GM23248 (cell line): ENCODE data around the gene SLC4A2. TPM values are rescaled to one million over a fixed set of nuclear protein-coding genes. Genes with fewer than 3 reads are reported as not detected.
A peak's percentile ranks its signal among the peaks of the same experiment; 100 is the strongest.

Experiments used
- DNase-seq: peaks from one replicate; pipeline ENCODE4 v3.0.0-alpha.2; 2015
- H2AFZ ChIP-seq: fragments of 200-600 bp; sonication (generic); 2 replicates; pipeline ENCODE4 v1.6.1; 2016; ENCODE audit warnings: antibody characterized with exemption
- H3F3A ChIP-seq: fragments of 200-600 bp; sonication (generic); 2 replicates; pipeline ENCODE4 v1.6.1; 2016; ENCODE audit warnings: mild to moderate bottlenecking, antibody characterized with exemption, mixed run types; ENCODE audit not compliant: insufficient read depth
- H3K27ac ChIP-seq: fragments of 200-600 bp; sonication (generic); 2 replicates; pipeline ENCODE4 v1.5.1; 2016; ENCODE audit warnings: mild to moderate bottlenecking
- H3K27me3 ChIP-seq: fragments of 200-600 bp; sonication (generic); replicated peaks from 2 replicates; pipeline ENCODE4 v1.6.1; 2016; ENCODE audit warnings: mild to moderate bottlenecking; ENCODE audit not compliant: insufficient read depth
- H3K36me3 ChIP-seq: fragments of 200-600 bp; sonication (generic); 2 replicates; pipeline ENCODE4 v1.6.1; 2016; ENCODE audit warnings: low read depth, mild to moderate bottlenecking
- H3K4me1 ChIP-seq: fragments of 200-600 bp; sonication (generic); 2 replicates; pipeline ENCODE4 v1.6.1; 2016; ENCODE audit warnings: mild to moderate bottlenecking; ENCODE audit not compliant: insufficient read depth
- H3K4me2 ChIP-seq: fragments of 200-600 bp; sonication (generic); one replicate; pipeline ENCODE4 v1.6.1; 2016; ENCODE audit warnings: mild to moderate bottlenecking; ENCODE audit not compliant: unreplicated experiment
- H3K4me3 ChIP-seq: fragments of 200-600 bp; sonication (generic); 2 replicates; pipeline ENCODE4 v1.5.1; 2016; ENCODE audit warnings: mild to moderate bottlenecking
- H3K79me2 ChIP-seq: fragments of 200-600 bp; sonication (generic); 2 replicates; pipeline ENCODE4 v1.6.1; 2016; ENCODE audit warnings: mild to moderate bottlenecking; ENCODE audit not compliant: insufficient read depth
- H3K9ac ChIP-seq: fragments of 200-600 bp; sonication (generic); 2 replicates; pipeline ENCODE4 v1.6.1; 2016; ENCODE audit warnings: mild to moderate bottlenecking
- H3K9me2 ChIP-seq: fragments of 200-600 bp; sonication (generic); 2 replicates; pipeline ENCODE4 v1.6.1; 2016; ENCODE audit warnings: mixed run types, mild to moderate bottlenecking, moderate library complexity; ENCODE audit not compliant: insufficient read depth
- H3K9me3 ChIP-seq: fragments of 200-600 bp; sonication (generic); one replicate; pipeline ENCODE4 v1.6.1; 2017; ENCODE audit warnings: low read depth
- H4K20me1 ChIP-seq: fragments of 200-600 bp; sonication (generic); 2 replicates; pipeline ENCODE4 v1.6.0; 2016; ENCODE audit not compliant: insufficient read depth
- EZH2 ChIP-seq: fragments of 200-600 bp; sonication (generic); IDR thresholded peaks from 2 replicates; pipeline ENCODE4 v1.6.1; 2018; ENCODE audit warnings: antibody characterized with exemption, mild to moderate bottlenecking; ENCODE audit not compliant: insufficient read depth, poor library complexity, severe bottlenecking
- EZH2phosphoT487 ChIP-seq: fragments of 200-600 bp; sonication (generic); IDR thresholded peaks from 2 replicates; pipeline ENCODE4 v1.6.1; 2018; ENCODE audit warnings: antibody characterized with exemption, moderate library complexity, mild to moderate bottlenecking, low read depth; ENCODE audit not compliant: insufficient read depth
- WGBS, 2 experiments: methylation state at CpG; one replicate each; pipeline ENCODE4 v1.1.6; 2015 to 2017; ENCODE audit warnings: low lambda C conversion rate in 2 of 2, low coverage in 1 of 2; ENCODE audit errors: missing lambda C conversion rate in 2 of 2; 5-methylcytosine and 5-hydroxymethylcytosine counted together
- in situ Hi-C: fragments of 300-500 bp; cut with MboI; formaldehyde crosslinking; loops from 2 replicates; pipeline ENCODE4 v1.15.0; 2020
- polyA plus RNA-seq: library from polyadenylated mRNA; unstranded; fragments of >200 nt; fragmentation: Nextera tagmentation; extraction: Ambion mirVana; gene quantifications from 2 replicates; pipeline ENCODE4 v1.2.1, GENCODE V29; 2016
- total RNA-seq: library from RNA; depleted of rRNA; stranded (reverse); fragments of >200 nt; shearing (Covaris generic); gene quantifications from 2 replicates; pipeline ENCODE4 v1.2.3, GENCODE V29; 2014

The SLC4A2 gene
- total and polyA plus RNA-seq, 2 experiments from 2014 or later, result 59.4 to 94.6 TPM

DNA sequence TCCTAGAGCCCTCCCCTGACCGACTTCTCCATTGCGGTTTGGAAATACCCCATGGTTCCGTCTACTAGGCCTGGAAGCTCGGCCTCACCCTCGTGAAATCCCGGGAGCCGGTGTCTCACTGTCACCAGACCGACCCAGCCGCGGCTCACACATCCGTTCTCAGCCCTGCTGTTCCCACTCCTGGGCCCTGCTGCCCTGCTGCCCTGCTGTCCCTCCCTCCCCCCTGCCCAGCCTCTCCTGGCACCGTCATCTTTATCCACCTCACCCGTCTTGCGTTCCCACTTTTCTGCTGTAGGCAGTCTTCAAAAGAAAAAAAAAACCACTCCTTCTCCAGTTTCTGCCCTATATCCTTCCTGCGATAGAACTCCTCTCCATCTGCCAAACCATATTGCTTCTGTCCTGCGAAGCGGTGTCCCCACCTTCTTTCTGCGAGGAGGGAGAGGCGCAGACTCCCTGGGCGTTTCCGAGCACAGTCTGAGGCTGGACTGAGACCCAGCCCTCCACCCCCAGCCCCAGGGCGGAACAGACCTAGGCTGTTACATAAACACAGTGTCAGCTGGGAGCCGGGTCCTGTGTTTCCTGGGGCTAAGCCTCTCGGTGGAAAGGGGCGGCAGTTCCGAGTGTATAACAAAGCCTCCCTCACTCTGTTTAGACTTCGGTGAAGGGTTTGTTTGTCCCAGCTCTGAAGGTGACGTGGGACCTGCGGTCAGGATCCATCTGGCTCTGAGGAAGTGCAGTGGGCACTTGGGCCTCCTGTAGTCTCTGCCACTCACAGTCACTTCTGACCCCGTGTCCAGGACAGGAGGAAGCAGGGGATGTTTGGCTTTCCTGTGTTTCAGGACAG, 29.7 kb downstream of the SLC4A2 start:
- peak overlapping the region; percentile 87 for H3K4me3 ChIP-seq
- in situ Hi-C loops, result no loop called here
- no peaks in the 10 kb centered on the region for H3K9me2 ChIP-seq
- no peaks in the 10 kb centered on the region; the same call in 1 of the 2 replicates for H4K20me1 ChIP-seq
- no peaks in the 10 kb centered on the region for H3K27me3 ChIP-seq
- no peak for TF ChIP-seq EZH2phosphoT487
- H2AFZ ChIP-seq, result peak overlapping the region; percentile 57
- WGBS, 2 experiments, result 17 to 21% methylated on average over 29 to 30 of the region's 30 CpGs
- peak overlapping the region; percentile 94 for H3K4me2 ChIP-seq
- H3K9me3 ChIP-seq, result no peaks in the 10 kb centered on the region
- peaks cover 36% of the 10 kb centered on the region for H3F3A ChIP-seq
- peaks cover 71% of the 10 kb centered on the region for H3K79me2 ChIP-seq
- H3K36me3 ChIP-seq, result no peaks in the 10 kb centered on the region
- H3K27ac ChIP-seq, result peak overlapping the region; percentile 95
- H3K9ac ChIP-seq, result peak overlapping the region; percentile 92
- peaks cover 23% of the 10 kb centered on the region for H3K4me1 ChIP-seq
- DNase-seq, result peak; percentile 89

DNA sequence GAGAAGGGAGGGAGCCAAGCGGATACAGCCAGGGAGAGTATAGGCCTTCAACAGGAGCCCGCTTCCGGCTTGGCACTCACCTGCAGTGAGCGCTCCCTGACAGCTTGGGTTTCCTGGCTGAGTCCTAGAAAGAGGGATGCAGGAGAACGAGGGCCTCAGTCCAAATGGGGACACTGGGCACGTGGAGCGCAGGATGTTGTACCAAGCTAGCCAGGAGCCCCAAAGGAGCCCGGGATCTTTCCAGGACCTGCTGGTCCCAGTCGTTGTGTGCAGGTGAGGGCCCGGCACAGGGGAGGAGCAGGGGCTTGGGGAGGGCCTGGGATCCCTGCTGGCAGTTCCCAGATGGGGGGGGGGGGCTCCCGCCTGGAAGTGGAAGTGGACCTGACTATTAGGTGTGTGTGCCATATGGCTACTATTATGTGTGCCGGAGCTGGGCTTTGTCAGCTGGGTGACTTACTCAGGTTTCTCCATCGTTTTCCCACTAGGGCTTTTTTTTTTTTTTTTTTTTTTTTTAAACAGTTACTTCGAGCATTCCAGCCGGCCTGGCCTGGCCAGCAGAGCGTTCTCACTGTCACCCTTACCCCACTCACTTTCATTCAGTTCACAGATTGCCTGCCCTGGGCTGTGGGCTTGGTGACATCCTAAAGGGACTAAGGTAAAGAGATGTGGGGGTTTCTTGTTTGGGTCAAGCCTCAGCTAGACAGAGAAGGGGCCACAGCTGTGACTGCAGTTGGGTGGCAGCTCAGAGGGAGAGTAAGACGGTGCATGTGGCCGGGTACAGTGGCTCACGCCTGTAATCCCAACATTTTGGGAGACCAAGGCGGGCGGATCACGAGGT, 30.7 kb downstream of the SLC4A2 start:
- H3K36me3 ChIP-seq, result no peaks in the 10 kb centered on the region
- peak overlapping the region; percentile 94 for H3K4me2 ChIP-seq
- H3K9me2 ChIP-seq, result no peaks in the 10 kb centered on the region
- no peaks in the 10 kb centered on the region; the same call in 1 of the 2 replicates for H4K20me1 ChIP-seq
- 71 to 73% methylated on average over 22 of the region's 22 CpGs for WGBS, 2 experiments
- DNase-seq, result peak; percentile 57
- no peaks in the 10 kb centered on the region for H3K27me3 ChIP-seq
- no peak overlapping the region; the same call in 1 of the 2 replicates for H3K4me3 ChIP-seq
- H2AFZ ChIP-seq, result no peak overlapping the region
- peaks cover 82% of the 10 kb centered on the region for H3K79me2 ChIP-seq
- peak overlapping the region; percentile 92 for H3K9ac ChIP-seq
- H3K9me3 ChIP-seq, result no peaks in the 10 kb centered on the region
- no peak for TF ChIP-seq EZH2phosphoT487
- no peak for TF ChIP-seq EZH2
- peak overlapping the region; percentile 95 for H3K27ac ChIP-seq
- H3F3A ChIP-seq, result peaks cover 39% of the 10 kb centered on the region
- in situ Hi-C loops, result no loop called here
- H3K4me1 ChIP-seq, result peaks cover 23% of the 10 kb centered on the region

DNA sequence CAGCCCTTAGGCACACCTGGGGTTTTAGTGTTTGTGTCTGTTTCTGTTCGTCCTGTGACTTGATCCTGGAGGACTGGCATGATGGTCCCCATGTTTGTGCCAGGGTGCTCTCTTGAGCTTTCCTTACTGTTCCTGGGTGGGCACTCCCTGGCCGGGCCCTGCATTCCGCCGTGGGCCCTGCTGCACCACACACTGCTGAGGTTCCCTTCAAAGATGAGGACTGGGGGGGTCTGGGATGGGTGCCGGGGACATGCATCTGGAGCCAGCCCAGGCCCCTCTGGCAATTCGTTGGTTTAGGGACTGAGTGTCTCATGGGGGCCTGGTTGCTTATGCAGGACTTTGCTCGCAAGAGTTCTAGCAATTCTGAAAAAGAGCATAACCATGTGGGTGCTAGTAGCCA, 31.6 kb downstream of the SLC4A2 start:
- H3K9ac ChIP-seq, result no peak overlapping the region
- H3K9me3 ChIP-seq, result no peaks in the 10 kb centered on the region
- in situ Hi-C loops, result no loop called here
- DNase-seq, result no peak
- peaks cover 23% of the 10 kb centered on the region for H3K4me1 ChIP-seq
- peaks cover 39% of the 10 kb centered on the region for H3F3A ChIP-seq
- no peaks in the 10 kb centered on the region for H3K27me3 ChIP-seq
- 79 to 94% methylated on average over 7 of the region's 7 CpGs for WGBS, 2 experiments
- TF ChIP-seq EZH2 (no peak), EZH2phosphoT487 (no peak)
- H3K4me3 ChIP-seq, result no peak overlapping the region
- peaks cover 91% of the 10 kb centered on the region for H3K79me2 ChIP-seq
- no peaks in the 10 kb centered on the region for H3K36me3 ChIP-seq
- H4K20me1 ChIP-seq, result peaks cover 7% of the 10 kb centered on the region
- no peak overlapping the region for H3K4me2 ChIP-seq
- no peaks in the 10 kb centered on the region for H3K9me2 ChIP-seq
- H3K27ac ChIP-seq, result no peak overlapping the region
- no peak overlapping the region for H2AFZ ChIP-seq

DNA sequence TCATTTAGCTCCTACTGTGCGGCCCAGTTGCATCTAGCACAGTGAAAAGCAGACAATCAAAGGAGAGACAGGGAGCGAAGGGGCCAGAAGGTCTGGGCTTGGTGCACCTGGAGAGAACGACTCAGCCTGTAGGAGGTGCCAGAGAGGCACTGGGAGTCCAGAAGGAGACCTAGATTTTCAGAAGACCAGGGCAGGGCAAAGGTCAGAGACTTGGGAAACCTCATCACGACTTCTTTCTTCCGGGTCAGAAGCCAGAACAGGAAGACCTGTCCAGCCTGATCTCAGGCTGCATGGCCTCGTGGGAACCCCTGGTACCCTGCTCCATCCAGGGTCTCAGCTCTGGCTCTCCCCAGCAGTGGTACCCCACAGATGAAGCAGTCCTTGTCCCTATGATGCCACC, 32.0 kb downstream of the SLC4A2 start:
- peaks cover 8% of the 10 kb centered on the region for H4K20me1 ChIP-seq
- peak; percentile 42 for DNase-seq
- WGBS, 2 experiments, result 57 to 61% methylated on average over 6 of the region's 6 CpGs
- no peak overlapping the region for H3K27ac ChIP-seq
- H3K9me2 ChIP-seq, result no peaks in the 10 kb centered on the region
- no peak overlapping the region for H3K4me3 ChIP-seq
- no peaks in the 10 kb centered on the region for H3K9me3 ChIP-seq
- H3K36me3 ChIP-seq, result no peaks in the 10 kb centered on the region
- H3K9ac ChIP-seq, result no peak overlapping the region
- no peak overlapping the region for H3K4me2 ChIP-seq
- TF ChIP-seq EZH2 (no peak), EZH2phosphoT487 (no peak)
- in situ Hi-C loops, result no loop called here
- no peak overlapping the region for H2AFZ ChIP-seq
- H3K27me3 ChIP-seq, result no peaks in the 10 kb centered on the region
- peaks cover 40% of the 10 kb centered on the region for H3F3A ChIP-seq
- peaks cover 95% of the 10 kb centered on the region for H3K79me2 ChIP-seq
- H3K4me1 ChIP-seq, result peaks cover 23% of the 10 kb centered on the region
